Esophagus muscularis mucosa (tissue), 4 donors: ENCODE results near the gene INTS7.
"Not testable (repeated sequence)": the region's sequence is repeated elsewhere in the genome, so short reads cannot be mapped to it uniquely, and the experiment has no call there.

Experiments used
- EP300 ChIP-seq: sonication (generic); formaldehyde crosslinking; IDR thresholded peaks from one replicate; pipeline ENCODE4 v1.6.1; 2017; ENCODE audit warnings: antibody characterized with exemption
- POLR2A ChIP-seq: fragments of 450-650 bp; IDR thresholded peaks from one replicate; pipeline ENCODE4 v1.6.1; 2017; ENCODE audit warnings: antibody characterized with exemption, moderate library complexity, mild to moderate bottlenecking, low read depth
- POLR2AphosphoS5 ChIP-seq, 2 donors: sonication (generic); formaldehyde crosslinking; IDR thresholded peaks; one replicate each; pipeline ENCODE4 v1.6.1; 2017; ENCODE audit warnings: antibody characterized with exemption in 2 of 2
- TF ChIP-seq, protein P1 (sequence below), 3 experiments: fragments of 200-600 bp in 2 of 3; fragments of 450-650 bp in 1 of 3; sonication (generic) in 2 of 3; IDR thresholded peaks; one replicate each; pipeline ENCODE4 v1.5.1; 2017 to 2019; ENCODE audit warnings: antibody characterized with exemption in 3 of 3, mild to moderate bottlenecking in 2 of 3, moderate library complexity in 1 of 3

DNA sequence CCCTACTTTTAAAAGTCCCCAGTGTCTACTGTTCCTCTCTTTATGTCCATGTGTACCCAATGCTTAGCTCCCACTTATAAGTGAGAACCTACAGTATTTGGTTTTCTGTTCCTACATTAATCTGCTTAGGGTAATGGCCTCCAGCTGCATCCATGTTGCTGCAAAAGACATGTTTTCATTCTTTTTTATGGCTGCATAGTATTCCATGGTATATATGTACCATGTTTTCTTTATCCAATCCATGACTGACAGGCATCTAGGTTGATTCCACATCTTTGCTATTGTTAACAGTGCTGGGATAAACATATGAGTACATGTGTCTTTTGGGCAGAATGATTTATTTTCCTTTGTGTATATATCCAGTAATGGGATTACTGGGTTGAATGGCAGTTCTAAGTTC, 12.4 kb downstream of the INTS7 start:
- TF ChIP-seq, protein P1, sequence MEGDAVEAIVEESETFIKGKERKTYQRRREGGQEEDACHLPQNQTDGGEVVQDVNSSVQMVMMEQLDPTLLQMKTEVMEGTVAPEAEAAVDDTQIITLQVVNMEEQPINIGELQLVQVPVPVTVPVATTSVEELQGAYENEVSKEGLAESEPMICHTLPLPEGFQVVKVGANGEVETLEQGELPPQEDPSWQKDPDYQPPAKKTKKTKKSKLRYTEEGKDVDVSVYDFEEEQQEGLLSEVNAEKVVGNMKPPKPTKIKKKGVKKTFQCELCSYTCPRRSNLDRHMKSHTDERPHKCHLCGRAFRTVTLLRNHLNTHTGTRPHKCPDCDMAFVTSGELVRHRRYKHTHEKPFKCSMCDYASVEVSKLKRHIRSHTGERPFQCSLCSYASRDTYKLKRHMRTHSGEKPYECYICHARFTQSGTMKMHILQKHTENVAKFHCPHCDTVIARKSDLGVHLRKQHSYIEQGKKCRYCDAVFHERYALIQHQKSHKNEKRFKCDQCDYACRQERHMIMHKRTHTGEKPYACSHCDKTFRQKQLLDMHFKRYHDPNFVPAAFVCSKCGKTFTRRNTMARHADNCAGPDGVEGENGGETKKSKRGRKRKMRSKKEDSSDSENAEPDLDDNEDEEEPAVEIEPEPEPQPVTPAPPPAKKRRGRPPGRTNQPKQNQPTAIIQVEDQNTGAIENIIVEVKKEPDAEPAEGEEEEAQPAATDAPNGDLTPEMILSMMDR (IDR thresholded peaks at IDR 0.05): not testable (repeated sequence)
- not testable (repeated sequence) for TF ChIP-seq EP300; POLR2AphosphoS5 (IDR thresholded peaks at IDR 0.05); POLR2A
